Omental fat pad (tissue), 4 donors: Measurements from ENCODE around the gene LASP1. TPM values are rescaled to one million over a fixed set of nuclear protein-coding genes. Genes with fewer than 3 reads are reported as not detected.

Experiments
- ATAC-seq: fragments of 150-250 bp; one replicate; pipeline ENCODE4 v1.9.1; 2016; ENCODE audit warnings: mild to moderate bottlenecking, moderate library complexity; ENCODE audit not compliant: low FRiP score
- DNase-seq: peaks from one replicate; pipeline ENCODE4 v3.0.0-alpha.2; 2019; ENCODE audit warnings: low spot score
- total RNA-seq, 4 donors: library from RNA; depleted of rRNA; stranded (reverse); fragments of >200 nt; gene quantifications; one replicate each; pipeline ENCODE4 v1.1.0, GENCODE V29; 2016
- TF ChIP-seq, protein P1 (sequence below), 3 donors: fragments of 450-650 bp; IDR thresholded peaks; one replicate each; pipeline ENCODE4 v1.5.1; 2016 to 2017; ENCODE audit warnings: antibody characterized with exemption in 3 of 3, mild to moderate bottlenecking in 3 of 3, moderate library complexity in 2 of 3

The LASP1 gene
- total RNA-seq, 4 donors from 2014 or later, result 111 to 174 (median 148) TPM

DNA sequence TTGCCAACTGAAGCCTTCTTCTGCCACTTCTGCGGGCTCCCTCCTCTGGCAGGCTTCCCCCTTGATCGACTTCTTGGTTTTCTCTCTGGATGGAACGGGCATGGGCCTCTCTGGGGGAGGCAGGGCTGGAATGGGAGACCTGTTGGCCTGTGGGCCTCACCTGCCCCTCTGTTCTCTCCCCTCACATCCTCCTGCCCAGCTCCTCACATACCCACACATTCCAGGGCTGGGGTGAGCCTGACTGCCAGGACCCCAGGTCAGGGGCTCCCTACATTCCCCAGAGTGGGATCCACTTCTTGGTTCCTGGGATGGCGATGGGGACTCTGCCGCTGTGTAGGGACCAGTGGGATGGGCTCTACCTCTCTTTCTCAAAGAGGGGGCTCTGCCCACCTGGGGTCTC, 49.1 kb downstream of the LASP1 start:
- DNase-seq (no peak), ATAC-seq (no peak)
- TF ChIP-seq, protein P1, sequence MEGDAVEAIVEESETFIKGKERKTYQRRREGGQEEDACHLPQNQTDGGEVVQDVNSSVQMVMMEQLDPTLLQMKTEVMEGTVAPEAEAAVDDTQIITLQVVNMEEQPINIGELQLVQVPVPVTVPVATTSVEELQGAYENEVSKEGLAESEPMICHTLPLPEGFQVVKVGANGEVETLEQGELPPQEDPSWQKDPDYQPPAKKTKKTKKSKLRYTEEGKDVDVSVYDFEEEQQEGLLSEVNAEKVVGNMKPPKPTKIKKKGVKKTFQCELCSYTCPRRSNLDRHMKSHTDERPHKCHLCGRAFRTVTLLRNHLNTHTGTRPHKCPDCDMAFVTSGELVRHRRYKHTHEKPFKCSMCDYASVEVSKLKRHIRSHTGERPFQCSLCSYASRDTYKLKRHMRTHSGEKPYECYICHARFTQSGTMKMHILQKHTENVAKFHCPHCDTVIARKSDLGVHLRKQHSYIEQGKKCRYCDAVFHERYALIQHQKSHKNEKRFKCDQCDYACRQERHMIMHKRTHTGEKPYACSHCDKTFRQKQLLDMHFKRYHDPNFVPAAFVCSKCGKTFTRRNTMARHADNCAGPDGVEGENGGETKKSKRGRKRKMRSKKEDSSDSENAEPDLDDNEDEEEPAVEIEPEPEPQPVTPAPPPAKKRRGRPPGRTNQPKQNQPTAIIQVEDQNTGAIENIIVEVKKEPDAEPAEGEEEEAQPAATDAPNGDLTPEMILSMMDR (IDR thresholded peaks at IDR 0.05), result no peak

DNA sequence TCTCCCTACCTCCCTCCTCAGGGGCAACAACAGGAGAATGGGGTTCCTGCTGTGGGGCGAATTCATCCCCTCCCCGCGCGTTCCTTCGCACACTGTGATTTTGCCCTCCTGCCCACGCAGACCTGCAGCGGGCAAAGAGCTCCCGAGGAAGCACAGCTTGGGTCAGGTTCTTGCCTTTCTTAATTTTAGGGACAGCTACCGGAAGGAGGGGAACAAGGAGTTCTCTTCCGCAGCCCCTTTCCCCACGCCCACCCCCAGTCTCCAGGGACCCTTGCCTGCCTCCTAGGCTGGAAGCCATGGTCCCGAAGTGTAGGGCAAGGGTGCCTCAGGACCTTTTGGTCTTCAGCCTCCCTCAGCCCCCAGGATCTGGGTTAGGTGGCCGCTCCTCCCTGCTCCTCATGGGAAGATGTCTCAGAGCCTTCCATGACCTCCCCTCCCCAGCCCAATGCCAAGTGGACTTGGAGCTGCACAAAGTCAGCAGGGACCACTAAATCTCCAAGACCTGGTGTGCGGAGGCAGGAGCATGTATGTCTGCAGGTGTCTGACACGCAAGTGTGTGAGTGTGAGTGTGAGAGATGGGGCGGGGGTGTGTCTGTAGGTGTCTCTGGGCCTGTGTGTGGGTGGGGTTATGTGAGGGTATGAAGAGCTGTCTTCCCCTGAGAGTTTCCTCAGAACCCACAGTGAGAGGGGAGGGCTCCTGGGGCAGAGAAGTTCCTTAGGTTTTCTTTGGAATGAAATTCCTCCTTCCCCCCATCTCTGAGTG, 49.6 kb downstream of the LASP1 start:
- DNase-seq (no peak), ATAC-seq (no peak)
- TF ChIP-seq, protein P1 (IDR thresholded peaks at IDR 0.05), result no peak

DNA sequence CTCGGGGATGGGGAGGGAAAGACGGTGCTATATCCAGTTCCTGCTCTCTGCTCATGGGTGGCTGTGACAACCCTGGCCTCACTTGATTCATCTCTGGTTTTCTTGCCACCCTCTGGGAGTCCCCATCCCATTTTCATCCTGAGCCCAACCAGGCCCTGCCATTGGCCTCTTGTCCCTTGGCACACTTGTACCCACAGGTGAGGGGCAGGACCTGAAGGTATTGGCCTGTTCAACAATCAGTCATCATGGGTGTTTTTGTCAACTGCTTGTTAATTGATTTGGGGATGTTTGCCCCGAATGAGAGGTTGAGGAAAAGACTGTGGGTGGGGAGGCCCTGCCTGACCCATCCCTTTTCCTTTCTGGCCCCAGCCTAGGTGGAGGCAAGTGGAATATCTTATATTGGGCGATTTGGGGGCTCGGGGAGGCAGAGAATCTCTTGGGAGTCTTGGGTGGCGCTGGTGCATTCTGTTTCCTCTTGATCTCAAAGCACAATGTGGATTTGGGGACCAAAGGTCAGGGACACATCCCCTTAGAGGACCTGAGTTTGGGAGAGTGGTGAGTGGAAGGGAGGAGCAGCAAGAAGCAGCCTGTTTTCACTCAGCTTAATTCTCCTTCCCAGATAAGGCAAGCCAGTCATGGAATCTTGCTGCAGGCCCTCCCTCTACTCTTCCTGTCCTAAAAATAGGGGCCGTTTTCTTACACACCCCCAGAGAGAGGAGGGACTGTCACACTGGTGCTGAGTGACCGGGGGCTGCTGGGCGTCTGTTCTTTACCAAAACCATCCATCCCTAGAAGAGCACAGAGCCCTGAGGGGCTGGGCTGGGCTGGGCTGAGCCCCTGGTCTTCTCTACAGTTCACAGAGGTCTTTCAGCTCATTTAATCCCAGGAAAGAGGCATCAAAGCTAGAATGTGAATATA, 50.8 kb downstream of the LASP1 start:
- DNase-seq (no peak), ATAC-seq (no peak)
- TF ChIP-seq, protein P1 (IDR thresholded peaks at IDR 0.05), result no peak

GRCh38 chr17:38921756-38922411, 52.0 kb downstream of the LASP1 start:
- ATAC-seq, result no peak
- TF ChIP-seq, protein P1 (IDR thresholded peaks at IDR 0.05), result no peak
- no peak for DNase-seq

GRCh38 chr17:38922538-38923297, 52.9 kb downstream of the LASP1 start:
- DNase-seq (no peak), ATAC-seq (peak; percentile 57)
- TF ChIP-seq, protein P1 (IDR thresholded peaks at IDR 0.05), result no peak

- no peak for DNase-seq
- TF ChIP-seq, protein P1 (IDR thresholded peaks at IDR 0.05), result no peak
- no peak for ATAC-seq
These were observed 55.6 kb downstream of the LASP1 start, which contains the start of gene LASP1NB for GRCh38 chr17:38925263-38925995. Gene LASP1NB (plus strand): TSS chr17:38925614.
